ENCODE results near the gene ADAM8. TPM values are rescaled to one million over a fixed set of nuclear protein-coding genes. Genes with fewer than 3 reads are reported as not detected.

ADAM8 gene
- total and polyA plus RNA-seq, 2 of the 8 experiments (the other 6 are each of a cell fraction or from before 2014, with no cell fraction given) = 4.6 TPM

DNA sequence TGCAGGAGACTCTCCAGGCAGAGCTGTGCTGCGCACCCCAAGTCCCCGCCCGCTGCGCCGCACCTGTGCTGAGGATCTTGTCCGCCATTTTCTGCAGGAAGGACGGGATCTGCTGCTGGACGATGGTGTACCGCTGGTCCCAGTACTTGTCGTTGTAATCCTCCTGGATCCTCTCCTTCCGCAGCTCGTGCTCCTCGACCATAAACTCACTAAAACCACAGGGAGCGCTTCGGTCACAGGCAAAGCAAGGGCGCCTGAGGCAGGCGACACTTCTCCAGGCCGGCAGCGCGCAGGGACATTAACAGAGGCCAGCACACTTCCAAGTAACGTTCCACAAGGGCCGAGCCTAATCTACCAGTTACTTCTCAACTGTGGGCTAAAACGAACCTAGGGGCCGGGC, 13.1 kb upstream of the ADAM8 start:
- H2AFZ ChIP-seq (ENCODE audit: low read length) = no peak overlapping the region
- 93% methylated on average over 24 of the region's 24 CpGs; no CpG with 5 or more reads in 1 of the 2 experiments for WGBS, 2 experiments (ENCODE audit: extremely low coverage in 1 of 2, insufficient coverage in 1 of 2, insufficient read length in 1 of 2, insufficient replicate concordance in 2 of 2, low coverage in 1 of 2, low lambda C conversion rate in 2 of 2, missing lambda C conversion rate in 1 of 2)
- CTCF ChIA-PET (ENCODE audit: partially characterized antibody) = no interaction called here
- no peak for TF ChIP-seq KDM5A (IDR thresholded peaks at IDR 0.05; ENCODE audit: low read length)
- no peak for TF ChIP-seq CTBP2 (IDR thresholded peaks at IDR 0.05; ENCODE audit: borderline replicate concordance, insufficient read depth, insufficient read length, low read length)
- no peak for TF ChIP-seq RNF2 (IDR thresholded peaks at IDR 0.05; ENCODE audit: borderline replicate concordance, low read depth, low read length, missing control alignments, poor library complexity, severe bottlenecking)
- no peak for TF ChIP-seq SRF (IDR thresholded peaks at IDR 0.05; ENCODE audit: low read depth, low read length)
- TF ChIP-seq, protein P1, sequence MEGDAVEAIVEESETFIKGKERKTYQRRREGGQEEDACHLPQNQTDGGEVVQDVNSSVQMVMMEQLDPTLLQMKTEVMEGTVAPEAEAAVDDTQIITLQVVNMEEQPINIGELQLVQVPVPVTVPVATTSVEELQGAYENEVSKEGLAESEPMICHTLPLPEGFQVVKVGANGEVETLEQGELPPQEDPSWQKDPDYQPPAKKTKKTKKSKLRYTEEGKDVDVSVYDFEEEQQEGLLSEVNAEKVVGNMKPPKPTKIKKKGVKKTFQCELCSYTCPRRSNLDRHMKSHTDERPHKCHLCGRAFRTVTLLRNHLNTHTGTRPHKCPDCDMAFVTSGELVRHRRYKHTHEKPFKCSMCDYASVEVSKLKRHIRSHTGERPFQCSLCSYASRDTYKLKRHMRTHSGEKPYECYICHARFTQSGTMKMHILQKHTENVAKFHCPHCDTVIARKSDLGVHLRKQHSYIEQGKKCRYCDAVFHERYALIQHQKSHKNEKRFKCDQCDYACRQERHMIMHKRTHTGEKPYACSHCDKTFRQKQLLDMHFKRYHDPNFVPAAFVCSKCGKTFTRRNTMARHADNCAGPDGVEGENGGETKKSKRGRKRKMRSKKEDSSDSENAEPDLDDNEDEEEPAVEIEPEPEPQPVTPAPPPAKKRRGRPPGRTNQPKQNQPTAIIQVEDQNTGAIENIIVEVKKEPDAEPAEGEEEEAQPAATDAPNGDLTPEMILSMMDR (IDR thresholded peaks at IDR 0.05; ENCODE audit: control extremely low read depth in 1 of 3, insufficient read depth in 1 of 3, low read depth in 1 of 3, low read length in 3 of 3) = no peak
- no peak for TF ChIP-seq EZH2 (IDR thresholded peaks at IDR 0.05; ENCODE audit: low read depth, low read length, severe bottlenecking)
- TF ChIP-seq GABPA (IDR thresholded peaks at IDR 0.05; ENCODE audit: borderline replicate concordance, insufficient read depth, low read length) = no peak
- TF ChIP-seq GTF2F1 (IDR thresholded peaks at IDR 0.05; ENCODE audit: borderline replicate concordance, low read depth, low read length) = no peak
- TF ChIP-seq YY1 (IDR thresholded peaks at IDR 0.05; ENCODE audit: low read depth, low read length) = no peak
- no peak for TF ChIP-seq ASH2L (IDR thresholded peaks at IDR 0.05; ENCODE audit: low read length)
- no peak for TF ChIP-seq SIRT6 (IDR thresholded peaks at IDR 0.05; ENCODE audit: low read length)

More for the DNA sequence above, 13.1 kb upstream of the ADAM8 start:
- Histone ChIP-seq H3K18ac (ENCODE audit: extremely low read depth, low read length) (no peak overlapping the region), H3K23me2 (ENCODE audit: low read depth, low read length) (no peaks in the 10 kb centered on the region), H4K20me1 (replicated peaks in 1 of 2; ENCODE audit: control insufficient read depth in 1 of 2, insufficient read depth in 2 of 2, low read length in 2 of 2) (peaks cover 0 to 3% of the 10 kb centered on the region in 2 experiments), H3K79me1 (ENCODE audit: low read depth, low read length) (no peaks in the 10 kb centered on the region), H4K91ac (replicated peaks; ENCODE audit: insufficient read length, low read length) (no peak overlapping the region), H2BK120ac (replicated peaks; ENCODE audit: low read depth, low read length) (no peak overlapping the region), H2BK15ac (ENCODE audit: low read length) (no peak overlapping the region), H3K4ac (replicated peaks; ENCODE audit: insufficient read length, low read depth, low read length) (no peak overlapping the region), H3K56ac (replicated peaks; ENCODE audit: insufficient read length, low read depth, low read length) (no peak overlapping the region), H3K27me3 (replicated peaks in 1 of 4; ENCODE audit: control insufficient read depth in 3 of 4, extremely low read depth in 1 of 4, insufficient read depth in 3 of 4, low read length in 3 of 4) (no peaks in the 10 kb centered on the region), H4K5ac (ENCODE audit: insufficient read length, low read depth, low read length) (no peak overlapping the region), H3K14ac (ENCODE audit: insufficient read length) (no peak overlapping the region), H3K4me3 (ENCODE audit: extremely low read depth in 1 of 4, insufficient read depth in 2 of 4, low read depth in 3 of 4, low read length in 4 of 4) (no peak overlapping the region), H3K23ac (ENCODE audit: insufficient read length) (no peak overlapping the region), H3K9me3 (ENCODE audit: insufficient read depth in 2 of 2, low read depth in 1 of 2, low read length in 1 of 2) (no peaks in the 10 kb centered on the region), H4K8ac (ENCODE audit: extremely low read depth, insufficient read depth, low read length) (no peak overlapping the region), H3K4me2 (ENCODE audit: insufficient read depth in 1 of 2, low read depth in 2 of 2, low read length in 2 of 2) (no peak overlapping the region), H2BK20ac (ENCODE audit: low read length) (no peak overlapping the region), H3K79me2 (ENCODE audit: control insufficient read depth in 1 of 2, insufficient read depth in 2 of 2, low read length in 2 of 2) (no peaks in the 10 kb centered on the region), H2AK5ac (ENCODE audit: low read depth, low read length) (no peak overlapping the region), H3K9ac (replicated peaks in 1 of 4; ENCODE audit: extremely low read depth in 1 of 4, low read depth in 3 of 4, low read length in 3 of 4) (no peak overlapping the region), H3K36me3 (ENCODE audit: control insufficient read depth in 2 of 4, insufficient read depth in 4 of 4, low read length in 3 of 4) (peaks cover 9 to 38% (median 21%) of the 10 kb centered on the region in 4 experiments), H2BK5ac (ENCODE audit: low read depth, low read length) (no peak overlapping the region), H3K4me1 (replicated peaks in 1 of 4; ENCODE audit: control insufficient read depth in 3 of 4, insufficient read depth in 4 of 4, low read length in 3 of 4) (no peaks in the 10 kb centered on the region), H3K27ac (ENCODE audit: low read depth, low read length) (no peak overlapping the region), H2BK12ac (ENCODE audit: low read depth, low read length) (no peak overlapping the region)
- no peak for FAIRE-seq
- DNase-seq (ENCODE audit: low read depth in 1 of 2, low spot score in 2 of 2) = no peak
- POLR2A ChIA-PET (ENCODE audit: partially characterized antibody) = no interaction called here
